K562 (cell line): ENCODE data around the gene HHIPL1. TPM values are rescaled to one million over a fixed set of nuclear protein-coding genes. Genes with fewer than 3 reads are reported as not detected.

Experiments used
- ATAC-seq: fragments of 200-7000 bp; cut with Tn5 transposase; 3 replicates; pipeline ENCODE4 v1.9.1; 2020; ENCODE audit warnings: moderate library complexity
- BruUV-seq: library from RNA; stranded (reverse); fragments of 400-500 nt; replicated peaks from 2 replicates; lab custom pipeline; 2021; lab: Mats Ljungman, UMichigan
- CTCF ChIA-PET: fragments of 300-600 bp; formaldehyde crosslinking; extraction: SDS; loops from one replicate; lab custom pipeline; 2021; ENCODE audit warnings: low intra/inter-chr PET ratio; lab: Yijun Ruan, JAX
- POLR2A ChIA-PET: fragments of 300-600, 350-650 bp; sonication (Branson Sonifier 250); formaldehyde crosslinking; extraction: SDS; loops from one replicate; lab custom pipeline; 2021; ENCODE audit warnings: antibody characterized with exemption, inconsistent platforms; lab: Yijun Ruan, JAX
- DNase-seq, 4 experiments: peaks; one replicate each; pipeline versions ENCODE4 v3.0.0 to v3.0.0-alpha.2; 2011 to 2018; ENCODE audit warnings: low spot score in 3 of 4, mixed read lengths in 3 of 4; ENCODE audit errors: extremely low read depth in 1 of 4
- FAIRE-seq: peaks from 2 replicates; lab custom pipeline; 2011; peaks lifted over from hg19 to GRCh38; lab: Jason Lieb, UNC
- H2AFZ ChIP-seq: 2 replicates; pipeline ENCODE4 v1.6.0; 2011; ENCODE audit warnings: low read depth, low read length, control low read depth, inconsistent platforms
- H3K27ac ChIP-seq: fragments of 200-600 bp; 3 replicates; pipeline ENCODE4 v1.8.0; 2011; ENCODE audit warnings: low read depth, mild to moderate bottlenecking, control low read depth, inconsistent platforms, low read length, moderate library complexity, mixed read lengths; ENCODE audit errors: extremely low read depth
- H3K27me3 ChIP-seq, 2 experiments: fragments of 300-600 bp in 1 of 2; 2 replicates in 1 of 2; 3 replicates in 1 of 2; pipeline versions ENCODE4 v1.6.0 to v1.8.0; 2011; ENCODE audit warnings: inconsistent platforms in 2 of 2, low read length in 2 of 2, mild to moderate bottlenecking in 1 of 2, mixed read lengths in 1 of 2, moderate library complexity in 1 of 2; ENCODE audit not compliant: control insufficient read depth in 2 of 2, insufficient read depth in 2 of 2
- H3K36me3 ChIP-seq: fragments of 300-600 bp; 3 replicates; pipeline ENCODE4 v1.8.0; 2011; ENCODE audit warnings: mild to moderate bottlenecking, low read length, inconsistent platforms; ENCODE audit not compliant: control insufficient read depth, insufficient read depth
- H3K4me1 ChIP-seq, 2 experiments: fragments of 200-600 bp in 1 of 2; replicated peaks in 1 of 2; 2 replicates in 1 of 2; 3 replicates in 1 of 2; pipeline versions ENCODE4 v1.5.1 to v1.8.0; 2011; ENCODE audit warnings: inconsistent platforms in 2 of 2, low read length in 2 of 2, mild to moderate bottlenecking in 1 of 2, mixed read lengths in 1 of 2, moderate library complexity in 1 of 2; ENCODE audit not compliant: control insufficient read depth in 2 of 2, insufficient read depth in 2 of 2
- H3K4me2 ChIP-seq: 2 replicates; pipeline ENCODE4 v1.6.1; 2011; ENCODE audit warnings: low read length, control low read depth, inconsistent platforms, mixed read lengths; ENCODE audit not compliant: insufficient read depth
- H3K4me3 ChIP-seq: fragments of 200-600 bp; sonication (generic), shearing (Covaris generic); 2 replicates; pipeline ENCODE4 v1.5.1; 2016; ENCODE audit warnings: control low read depth, inconsistent platforms
- H3K79me2 ChIP-seq: fragments of 200-600 bp; 3 replicates; pipeline ENCODE4 v1.8.0; 2011; ENCODE audit warnings: low read length, inconsistent platforms; ENCODE audit not compliant: control insufficient read depth, insufficient read depth
- H3K9ac ChIP-seq, 2 experiments: 2 replicates each; pipeline versions ENCODE4 v1.6.0 to v1.6.1; 2011; ENCODE audit warnings: low read depth in 2 of 2, low read length in 2 of 2, control low read depth in 1 of 2, inconsistent platforms in 1 of 2, mild to moderate bottlenecking in 1 of 2, mixed read lengths in 1 of 2; ENCODE audit not compliant: insufficient read depth in 1 of 2
- H3K9me1 ChIP-seq: one replicate; pipeline ENCODE4 v1.6.0; 2011; ENCODE audit warnings: inconsistent platforms, mild to moderate bottlenecking, low read length, moderate library complexity; ENCODE audit not compliant: control insufficient read depth, insufficient read depth
- H3K9me3 ChIP-seq: replicated peaks from 2 replicates; pipeline ENCODE4 v1.5.1; 2011; ENCODE audit warnings: low read depth, low read length, inconsistent platforms; ENCODE audit not compliant: control insufficient read depth, insufficient read depth
- H4K20me1 ChIP-seq: replicated peaks from 2 replicates; pipeline ENCODE4 v1.6.1; 2011; ENCODE audit warnings: low read length, inconsistent platforms, mixed read lengths; ENCODE audit not compliant: control insufficient read depth, insufficient read depth
- ATF6 ChIP-seq: sonication (generic); formaldehyde crosslinking; IDR thresholded peaks from 2 replicates; pipeline ENCODE4 v1.4.0; 2020; ENCODE audit warnings: mild to moderate bottlenecking, missing genetic modification reagents
- ELF1 ChIP-seq: fragments of 200-800 bp; sonication (Bioruptor generic); IDR thresholded peaks from 2 replicates; pipeline ENCODE4 v1.6.1; 2016; ENCODE audit warnings: missing genetic modification characterization, missing compliant biosample characterization
- HDAC1 ChIP-seq, 2 experiments: fragments of 450-650 bp; IDR thresholded peaks; 2 replicates each; pipeline ENCODE4 v1.6.1; 2016 to 2017; ENCODE audit warnings: inconsistent platforms in 1 of 2, mild to moderate bottlenecking in 1 of 2, moderate library complexity in 1 of 2
- RBM34 ChIP-seq: fragments of 200-400 bp; formaldehyde crosslinking; IDR thresholded peaks from 2 replicates; pipeline ENCODE4 v1.6.1; 2018; ENCODE audit warnings: low read length, borderline replicate concordance; ENCODE audit not compliant: insufficient read depth
- ZKSCAN1 ChIP-seq: fragments of 150-350 bp; IDR thresholded peaks from 2 replicates; pipeline ENCODE4 v1.6.1; 2016; ENCODE audit warnings: low read depth, low read length
- WGBS: fragments of 100-300 bp; shearing (Covaris generic); methylation state at CpG from one replicate; pipeline ENCODE4 v1.1.6; 2016; ENCODE audit warnings: low coverage, mixed read lengths; ENCODE audit not compliant: insufficient coverage; ENCODE audit errors: missing lambda C conversion rate; 5-methylcytosine and 5-hydroxymethylcytosine counted together
- in situ Hi-C: fragments of 300-500 bp; cut with MboI; formaldehyde crosslinking; loops from 4 replicates; pipeline ENCODE4 v1.15.0; 2018; ENCODE audit warnings: inconsistent platforms, mixed read lengths
- intact Hi-C: fragments of 100-400 bp; cut with micrococcal nuclease; formaldehyde crosslinking; loops from 2 replicates; pipeline ENCODE4 v1.14.2; 2022
- polyA plus RNA-seq, 8 experiments: library from polyadenylated mRNA; depleted of rRNA in 4 of 8; stranded (reverse) in 5 of 8; unstranded in 3 of 8; fragments of >200 nt; fragmentation: Nextera tagmentation in 2 of 8; fragmentation: Illumina TruSeq in 1 of 8; extraction: Ambion mirVana in 2 of 8; extraction: Trizol in 1 of 8; gene quantifications; 2 replicates each; pipeline versions ENCODE4 v1.2.1 to v1.2.3, GENCODE V29; 2011 to 2014; ENCODE audit warnings: inconsistent platforms in 1 of 8, missing spikeins in 1 of 8
- total RNA-seq, 7 experiments: library from RNA; depleted of rRNA in 6 of 7; stranded (reverse); fragments of >200 nt in 6 of 7; fragmentation: Illumina TruSeq in 2 of 7; extraction: Trizol in 2 of 7; gene quantifications; 2 replicates each; pipeline versions ENCODE4 v1.2.1 to v1.2.3, GENCODE V29; 2011 to 2021; ENCODE audit warnings: low replicate concordance in 1 of 7

Gene HHIPL1
- total and polyA plus RNA-seq, 9 of the 15 experiments (the other 6 are each of a cell fraction or from before 2014, with no cell fraction given) = not detected

- H3K9ac ChIP-seq = no peak overlapping the region; a peak in 1 of 4 replicates
- WGBS = 0% methylated on average over 3 of the region's 6 CpGs
- intact Hi-C loops = loop anchor here (10.0 kb wide), 1 partner anchor 239 kb away; no protein-coding TSS in a partner anchor
These were observed 20.9 kb upstream of the HHIPL1 start for GRCh38 chr14:99624024-99624423.

More at GRCh38 chr14:99624024-99624423, 20.9 kb upstream of the HHIPL1 start:
- TF ChIP-seq RBM34 = no peak
- no peak for TF ChIP-seq ATF6 (CRISPR knock-in tag)
- TF ChIP-seq HDAC1 (IDR thresholded peaks at IDR 0.05) = no peak
- no peak for TF ChIP-seq ELF1 (tag)
- peak; percentile 44; the same call in 1 of the 2 replicates for TF ChIP-seq ZKSCAN1
- Histone ChIP-seq H3K4me2 (no peak overlapping the region), H3K79me2 (no peaks in the 10 kb centered on the region), H3K27ac (no peak overlapping the region), H3K9me3 (no peaks in the 10 kb centered on the region), H3K4me1 (peaks cover 0 to 8% of the 10 kb centered on the region in 2 experiments; a peak in 2 of 5 replicates), H4K20me1 (peaks cover 7% of the 10 kb centered on the region; the same call in 1 of the 2 replicates), H3K27me3 (peaks cover 0 to 40% of the 10 kb centered on the region in 2 experiments; a peak in 2 of 5 replicates), H3K4me3 (no peak overlapping the region), H3K36me3 (no peaks in the 10 kb centered on the region), H3K9me1 (no peaks in the 10 kb centered on the region), H2AFZ (no peak overlapping the region)
- FAIRE-seq (no peak), ATAC-seq (no peak), DNase-seq (no peak)
- ChIA-PET CTCF (no interaction called here), POLR2A (interaction anchor here (0.9 kb wide), 1 partner anchor 21 kb away, joined by 4 read pairs; no protein-coding TSS in a partner anchor)
- BruUV-seq = no TSS peak
- in situ Hi-C loops = no loop called here
